ENCODE results near the gene PFKM.

The PFKM gene

DNA sequence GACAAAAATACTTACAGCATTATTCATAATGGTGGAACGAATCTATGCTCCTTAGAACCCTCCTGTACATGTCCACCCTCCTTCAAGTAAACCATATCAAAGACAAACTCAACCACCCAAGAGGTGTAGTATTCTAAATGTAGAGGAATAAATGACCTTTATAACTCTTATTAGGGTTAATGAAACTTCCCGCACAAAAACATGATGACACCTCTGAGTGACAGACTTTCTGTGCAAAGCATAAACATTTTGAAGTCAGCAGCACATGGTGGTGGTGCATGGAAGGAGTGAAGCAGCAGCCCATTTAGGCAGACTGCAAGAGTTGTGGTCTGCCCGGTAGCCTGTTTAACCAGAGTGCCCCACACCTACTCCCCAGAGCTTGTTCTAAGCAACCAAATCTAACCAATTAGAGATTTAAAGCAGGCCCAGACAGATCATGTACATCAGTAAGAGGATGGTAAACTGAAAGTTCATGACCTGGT lies 38.8 kb downstream of the PFKM start:
- no peak for DNase-seq

DNA sequence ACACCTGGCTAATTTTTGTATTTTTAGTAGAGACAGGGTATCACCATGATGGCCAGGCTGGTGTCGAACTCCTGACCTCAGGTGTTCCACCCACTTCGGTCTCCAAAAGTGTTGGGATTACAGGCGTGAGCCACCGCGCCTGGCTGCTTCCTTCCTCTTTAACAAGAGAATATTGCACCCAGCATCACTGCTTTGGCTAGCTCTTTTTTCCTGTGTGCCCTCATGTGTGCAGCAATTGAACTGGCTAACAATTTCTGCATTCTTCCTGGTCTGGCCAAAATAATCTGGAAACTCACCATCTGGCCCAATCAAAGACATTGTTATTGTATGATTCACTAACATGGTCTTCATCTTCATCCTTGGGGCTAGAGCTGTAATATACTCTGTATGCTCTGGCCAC lies 40.9 kb downstream of the PFKM start:
- DNase-seq = no peak

DNA sequence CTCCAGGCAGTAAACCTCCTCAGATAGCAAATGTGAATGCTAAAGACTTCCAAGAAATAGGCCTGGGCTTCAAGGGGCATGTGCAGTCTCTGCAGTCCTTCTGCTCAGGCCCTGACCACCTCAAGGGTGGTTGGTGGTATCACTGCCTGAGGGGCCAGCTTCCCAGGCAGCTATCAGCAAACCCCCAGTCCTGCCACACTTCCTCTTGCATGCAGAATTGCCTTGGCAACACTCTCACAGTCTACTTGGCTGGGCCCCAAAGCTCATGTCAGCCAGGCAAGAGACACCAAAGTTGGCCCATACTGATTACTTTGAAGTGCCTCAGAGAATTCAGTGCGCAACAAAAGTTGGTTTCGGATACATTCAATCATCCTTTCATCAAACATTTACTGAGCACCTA lies 41.6 kb downstream of the PFKM start:
- peak; percentile 19 for DNase-seq

DNA sequence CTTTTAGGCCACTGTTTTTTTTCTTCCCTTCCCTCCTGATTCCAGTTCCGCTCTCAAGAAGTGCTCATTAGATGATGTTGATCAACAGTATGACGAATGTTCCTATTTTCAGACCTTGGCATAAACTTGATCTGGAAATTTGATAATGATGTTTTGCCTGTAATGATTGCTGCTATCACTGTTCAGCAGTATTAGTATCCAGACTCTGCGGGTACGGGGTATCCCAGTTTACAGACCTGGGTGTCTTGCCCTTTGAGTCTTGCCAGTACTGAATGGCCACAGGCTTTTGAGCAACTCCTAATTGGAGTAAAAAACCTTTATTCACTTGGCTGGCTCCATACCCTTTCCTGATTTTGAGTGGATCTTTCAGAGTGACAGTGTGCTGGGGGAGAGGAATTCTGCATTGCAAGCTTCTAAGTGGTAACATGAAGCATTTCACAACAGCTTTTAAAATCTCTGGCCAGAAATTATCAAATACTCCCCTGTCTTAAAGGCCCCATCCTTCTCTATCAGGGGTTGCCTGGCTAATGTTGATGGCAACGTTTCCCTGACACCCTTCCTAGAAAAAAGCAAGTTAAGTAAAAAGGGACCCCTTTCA lies 44.1 kb downstream of the PFKM start:
- DNase-seq = no peak

DNA sequence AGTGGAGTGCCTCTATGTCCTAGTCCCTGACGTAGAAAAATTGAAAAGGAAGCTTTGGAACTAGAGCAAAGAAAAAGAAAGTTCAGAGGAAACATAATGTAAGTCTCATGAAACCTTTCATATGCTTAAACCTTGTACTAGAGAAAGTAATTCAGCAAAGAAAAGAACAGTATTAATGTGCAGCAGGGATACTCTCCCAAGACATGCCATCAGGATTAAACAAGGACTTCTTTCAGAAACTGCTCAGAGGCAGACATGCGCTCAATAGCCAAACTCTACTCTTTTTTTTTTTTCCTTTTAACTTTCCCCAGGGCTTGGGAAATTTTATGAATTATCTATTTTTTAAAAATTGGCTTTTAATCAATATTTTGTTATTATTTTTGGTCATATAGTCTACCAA lies 45.3 kb downstream of the PFKM start:
- DNase-seq = no peak

DNA sequence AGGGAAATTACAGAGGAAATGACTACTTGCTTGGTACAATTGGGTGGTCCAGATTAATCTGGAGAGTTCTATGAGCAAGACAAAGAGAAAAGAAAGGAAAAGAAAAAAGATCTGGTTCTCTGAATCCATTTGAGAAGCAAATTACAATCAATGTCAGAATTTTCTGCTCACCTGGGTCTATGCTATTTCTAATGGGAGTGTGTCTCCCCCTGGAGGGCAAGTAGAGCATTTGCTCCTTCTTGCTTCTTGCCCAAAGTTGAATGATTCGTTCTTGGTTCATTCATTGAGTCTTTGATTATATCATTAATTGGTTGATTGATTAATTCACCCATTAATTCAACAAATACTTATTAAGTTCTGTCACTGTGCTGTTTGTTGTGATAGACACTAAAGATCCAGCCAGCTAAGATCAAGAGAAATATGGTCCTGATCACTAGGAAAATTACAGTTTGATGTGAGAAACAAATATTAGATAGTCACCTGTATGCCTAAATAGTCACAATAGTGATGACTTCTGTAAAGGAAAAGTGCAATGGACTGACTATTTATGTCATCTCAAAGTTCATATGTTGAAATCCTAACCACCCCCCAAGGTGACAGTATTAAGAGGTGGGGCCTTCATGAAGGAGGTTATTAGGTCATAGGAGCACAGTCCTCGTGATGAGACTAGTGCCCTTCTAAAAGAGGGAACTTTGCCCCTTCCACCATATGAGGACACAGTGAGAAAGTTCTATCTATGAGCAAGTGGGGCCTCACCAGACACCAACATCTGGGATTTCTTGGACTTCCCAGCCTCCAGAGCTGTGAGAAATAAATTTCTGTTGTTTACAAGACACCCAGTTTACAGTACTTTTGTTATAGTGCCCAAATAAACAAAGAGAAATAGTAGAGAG lies 46.2 kb downstream of the PFKM start:
- peak; percentile 24 for DNase-seq

DNA sequence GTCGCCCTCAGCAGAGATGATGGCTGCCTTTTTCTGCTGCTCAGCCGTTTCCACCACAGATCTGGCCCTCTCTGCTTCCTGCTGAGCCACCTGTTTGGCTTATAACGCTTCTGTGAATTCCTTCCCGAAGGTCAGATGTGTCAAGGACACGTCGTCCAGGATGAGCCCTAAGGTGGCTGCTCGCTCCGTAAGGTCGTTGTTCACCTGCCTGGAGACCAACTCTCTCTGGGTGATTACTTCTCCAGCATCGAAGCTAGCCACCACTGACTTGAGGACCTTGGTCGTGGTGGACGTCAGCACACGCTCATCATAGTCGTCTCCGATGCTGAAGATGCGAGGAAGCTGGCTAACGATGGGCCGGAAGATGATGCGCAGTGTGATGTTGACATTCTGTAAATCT lies 49.8 kb downstream of the PFKM start:
- DNase-seq = no peak

DNA sequence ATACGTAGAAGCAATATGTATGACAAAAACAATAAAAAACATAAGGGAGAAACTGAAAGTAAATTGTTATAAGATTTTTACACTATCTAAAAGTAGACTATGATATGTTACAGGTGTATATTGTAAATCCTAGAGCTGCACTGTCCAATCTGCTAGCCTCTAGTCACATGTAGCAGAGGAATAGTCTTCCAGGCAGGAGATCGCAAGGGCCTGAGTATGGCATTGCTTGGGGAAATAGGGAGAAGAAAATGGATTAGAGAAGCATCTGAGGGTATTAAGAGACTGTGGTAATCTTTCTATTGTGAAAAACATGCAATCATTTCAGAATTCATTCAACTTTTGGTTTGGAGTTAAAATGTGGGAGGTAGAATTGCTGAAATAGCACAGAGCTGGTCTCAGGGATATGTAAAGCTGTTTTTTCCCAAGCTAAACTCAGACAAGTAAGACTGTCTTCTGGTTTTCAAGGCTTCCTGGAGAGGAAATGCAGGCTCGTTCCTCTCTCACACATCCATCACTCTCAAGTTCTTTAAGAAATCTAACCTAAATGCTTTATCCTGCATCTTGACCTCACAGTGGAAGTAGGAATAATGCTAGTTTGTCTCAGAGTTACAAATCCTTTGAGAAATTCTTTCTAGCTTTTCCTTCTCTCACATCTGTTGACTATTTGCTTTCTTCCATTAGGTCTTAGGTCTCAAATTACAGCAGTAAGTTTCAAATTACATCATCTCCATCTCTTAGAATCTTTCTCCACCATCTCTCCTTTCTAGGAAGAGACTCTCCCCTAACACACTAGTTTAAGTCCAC lies 56.7 kb downstream of the PFKM start:
- DNase-seq = no peak

DNA sequence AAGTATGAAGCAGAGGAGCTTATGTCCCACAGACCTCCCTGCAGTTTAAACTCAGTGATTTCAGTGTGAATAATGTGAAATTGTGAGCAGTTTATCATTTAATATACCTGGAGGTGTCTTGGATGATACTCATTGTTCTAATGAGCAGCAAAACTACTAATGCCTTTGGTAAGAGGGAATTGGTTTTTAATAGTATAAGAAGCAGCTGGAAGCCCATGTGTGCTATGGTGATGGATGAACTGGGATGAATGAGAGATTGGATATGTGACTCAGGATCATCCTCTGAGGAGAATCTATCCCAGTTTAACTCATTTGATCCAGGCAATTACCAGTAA lies 57.2 kb downstream of the PFKM start:
- no peak for DNase-seq

DNA sequence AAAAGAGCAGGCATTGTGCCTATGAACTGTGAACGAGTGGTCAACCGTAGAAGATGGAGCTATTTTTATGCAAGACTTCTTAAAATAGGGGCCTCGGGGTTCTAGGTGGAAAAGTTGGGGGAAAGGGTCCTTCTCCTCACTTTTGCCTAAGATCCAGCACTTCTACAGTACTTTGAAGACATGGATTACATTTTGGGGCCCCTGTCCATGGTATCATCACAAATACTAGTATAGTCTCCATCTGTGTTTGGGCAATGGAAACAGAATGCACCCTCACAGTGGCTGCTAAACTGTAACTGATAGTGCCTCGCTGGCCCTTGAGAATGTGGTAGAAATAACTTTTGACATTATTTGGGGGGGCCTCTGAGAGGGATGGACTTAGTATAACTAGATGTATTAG lies 58.8 kb downstream of the PFKM start:
- no peak for DNase-seq

DNA sequence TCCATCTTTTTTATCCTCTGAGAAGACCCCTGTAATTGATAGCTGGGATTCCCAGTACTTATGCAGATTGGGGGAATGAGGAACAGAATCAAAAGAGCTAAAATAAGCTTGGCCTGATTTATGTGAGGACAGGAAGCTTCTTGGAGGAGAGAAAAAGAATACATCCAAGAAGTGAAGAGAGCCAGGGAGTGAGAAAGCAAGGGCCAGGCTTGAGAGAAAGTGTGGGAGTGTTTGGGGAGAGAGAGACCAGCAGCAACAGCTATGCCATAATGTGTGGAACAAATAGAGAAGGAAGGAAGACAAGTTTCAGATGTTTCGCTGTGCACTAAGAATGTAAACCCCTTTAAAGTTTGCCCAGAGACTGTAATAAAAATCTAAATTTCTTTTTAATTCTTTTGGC lies 60.3 kb downstream of the PFKM start:
- DNase-seq = no peak

DNA sequence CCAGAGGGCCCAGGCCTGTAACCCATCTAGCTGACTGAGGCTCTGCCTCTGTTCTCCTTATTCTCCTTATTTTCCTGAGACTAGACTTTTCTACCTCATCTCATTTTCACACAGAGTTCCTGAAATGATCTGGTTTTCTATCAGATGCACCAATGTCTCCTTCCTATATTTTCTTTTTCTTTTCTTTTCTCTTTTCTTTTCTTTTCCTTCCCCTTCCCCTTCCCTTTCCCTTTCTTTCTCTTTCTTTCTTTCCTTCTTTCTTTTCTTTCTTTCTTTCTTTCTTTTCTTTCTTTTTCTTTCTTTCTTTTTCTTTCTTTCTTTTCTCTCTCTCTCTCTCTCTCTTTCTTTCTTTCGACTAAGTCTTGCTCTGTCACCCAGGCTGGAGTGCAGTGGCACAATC lies 61.3 kb downstream of the PFKM start:
- DNase-seq = no peak

DNA sequence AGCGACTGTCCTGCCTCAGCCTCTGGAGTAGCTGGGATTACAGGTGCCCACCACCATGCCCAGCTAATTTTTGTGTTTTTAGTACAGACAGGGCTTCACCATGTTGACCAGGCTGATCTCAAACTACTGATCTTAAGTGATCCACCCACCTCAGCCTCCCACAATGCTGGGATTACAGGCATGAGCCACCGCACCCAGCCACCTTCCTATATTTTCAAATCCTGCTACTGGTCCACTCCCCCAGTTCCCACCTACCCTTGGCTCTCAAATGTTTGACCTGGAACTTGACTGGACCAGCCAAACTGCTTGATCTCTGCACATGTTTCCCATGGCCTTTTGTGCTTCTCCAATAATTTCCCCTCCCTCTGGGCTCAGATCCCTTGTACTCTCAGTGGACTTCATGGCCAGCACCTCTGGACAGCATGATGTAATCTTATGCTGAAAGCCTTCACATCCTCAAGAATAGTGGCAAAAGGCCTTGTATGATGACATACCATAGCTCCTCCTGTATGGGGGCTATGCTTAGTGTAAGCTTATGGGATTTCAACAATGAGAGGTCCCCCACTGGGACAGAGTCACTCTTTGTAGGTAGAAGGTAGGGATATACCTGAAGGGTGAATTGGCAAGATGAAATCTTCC lies 61.8 kb downstream of the PFKM start:
- DNase-seq = no peak

DNA sequence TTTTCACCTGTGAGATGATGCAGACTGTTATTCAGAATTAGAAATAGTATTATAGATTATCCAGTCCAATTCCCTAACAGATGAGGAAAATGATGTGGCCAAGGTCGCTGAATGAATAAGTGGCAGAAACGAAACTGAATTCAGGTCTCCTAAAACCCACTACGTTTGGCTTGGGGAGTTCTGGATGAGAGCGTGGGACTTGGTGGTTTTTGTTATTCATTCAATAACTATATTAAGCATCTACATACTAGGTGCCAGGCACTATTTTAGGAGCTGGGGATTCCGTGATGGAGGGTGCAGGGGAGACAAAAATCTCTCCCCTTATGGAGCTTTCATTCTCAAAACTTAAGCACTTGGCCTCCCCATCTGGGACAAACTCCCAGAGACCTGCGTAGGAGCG lies 63.5 kb downstream of the PFKM start:
- DNase-seq = no peak

DNA sequence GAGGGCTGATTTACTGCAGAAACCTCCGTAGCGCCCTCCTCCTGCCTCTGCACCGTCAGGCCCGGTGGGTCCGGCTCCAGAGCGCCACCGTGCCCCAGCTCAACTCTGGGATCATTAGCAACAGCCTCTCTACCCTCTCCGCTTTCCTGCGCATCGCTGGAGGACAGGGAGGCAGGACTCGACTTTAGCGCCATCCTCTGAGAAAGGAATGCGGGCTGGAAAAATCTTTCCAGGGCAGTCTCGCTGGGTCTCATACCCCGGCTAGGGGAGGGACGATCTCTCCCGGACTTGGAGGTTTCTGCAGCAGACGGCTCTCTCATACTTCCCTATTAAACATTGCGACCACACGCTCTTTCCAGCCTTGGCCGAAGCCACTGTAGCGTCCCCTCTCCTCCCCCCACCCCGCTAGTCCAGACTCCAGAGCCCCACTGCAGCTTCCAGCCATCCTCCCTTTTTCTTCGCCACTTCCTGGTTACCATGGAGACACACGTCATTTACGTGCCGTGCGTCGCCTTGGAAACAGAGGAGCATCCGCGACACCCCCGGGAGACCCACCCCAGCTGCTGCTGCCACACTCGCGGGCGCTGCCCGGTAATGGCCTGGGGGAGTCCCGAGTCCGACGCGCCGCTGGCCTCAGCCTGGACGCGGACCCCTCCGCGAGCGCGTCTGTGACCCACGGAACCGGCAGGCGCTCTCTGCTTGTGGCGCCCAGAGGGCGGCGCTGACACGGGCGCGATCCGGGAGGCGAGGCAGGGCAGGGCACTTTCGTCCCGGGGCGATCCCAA lies 64.1 kb downstream of the PFKM start, which contains the start of gene CCDC184:
Gene CCDC184 (plus strand): TSS at position 554 of the 785 bp plus-strand sequence. CDS start 479 bp downstream, outside the sequence.
- DNase-seq = peak; percentile 61

DNA sequence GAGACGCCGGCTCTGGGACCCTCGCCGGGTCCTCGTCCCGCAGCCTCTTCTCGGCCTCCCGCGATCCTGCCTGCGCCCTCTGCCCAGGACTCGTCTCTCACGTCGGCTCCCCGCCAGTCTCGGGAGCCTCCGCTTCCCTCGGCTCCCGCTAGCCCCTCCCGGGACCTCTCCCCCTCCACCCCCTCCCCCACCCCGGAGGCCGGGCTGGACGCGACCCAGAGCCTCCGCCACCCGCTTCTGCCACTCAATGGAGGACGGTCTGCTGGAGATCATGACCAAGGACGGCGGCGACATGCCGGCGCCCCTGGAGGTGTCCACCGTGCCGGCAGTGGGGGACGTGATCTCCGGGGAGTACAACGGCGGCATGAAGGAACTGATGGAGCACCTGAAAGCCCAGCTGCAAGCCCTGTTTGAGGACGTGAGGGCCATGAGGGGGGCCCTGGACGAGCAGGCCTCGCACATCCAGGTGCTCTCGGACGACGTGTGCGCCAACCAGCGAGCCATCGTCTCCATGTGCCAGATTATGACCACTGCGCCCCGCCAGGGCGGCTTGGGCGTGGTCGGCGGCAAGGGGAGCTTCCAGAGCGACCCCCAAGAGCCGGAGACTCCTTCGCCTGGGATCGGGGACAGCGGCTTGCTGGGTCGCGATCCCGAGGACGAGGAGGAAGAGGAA lies 64.8 kb downstream of the PFKM start:
- DNase-seq = no peak

DNA sequence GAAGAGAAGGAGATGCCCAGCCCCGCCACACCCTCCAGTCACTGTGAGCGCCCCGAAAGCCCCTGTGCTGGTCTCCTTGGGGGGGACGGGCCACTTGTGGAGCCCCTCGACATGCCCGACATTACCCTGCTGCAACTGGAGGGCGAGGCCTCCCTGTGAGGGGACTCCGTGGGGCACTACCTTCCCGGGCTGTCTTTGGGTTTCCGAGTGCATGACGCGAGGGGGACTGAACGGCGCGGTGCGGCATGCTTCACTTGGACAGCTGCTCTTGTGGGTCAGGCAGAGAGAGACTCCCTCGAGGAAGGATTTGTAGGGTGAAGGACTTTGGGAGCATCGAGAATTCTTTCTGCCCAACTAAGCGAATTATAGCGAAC lies 65.4 kb downstream of the PFKM start:
- no peak for DNase-seq

DNA sequence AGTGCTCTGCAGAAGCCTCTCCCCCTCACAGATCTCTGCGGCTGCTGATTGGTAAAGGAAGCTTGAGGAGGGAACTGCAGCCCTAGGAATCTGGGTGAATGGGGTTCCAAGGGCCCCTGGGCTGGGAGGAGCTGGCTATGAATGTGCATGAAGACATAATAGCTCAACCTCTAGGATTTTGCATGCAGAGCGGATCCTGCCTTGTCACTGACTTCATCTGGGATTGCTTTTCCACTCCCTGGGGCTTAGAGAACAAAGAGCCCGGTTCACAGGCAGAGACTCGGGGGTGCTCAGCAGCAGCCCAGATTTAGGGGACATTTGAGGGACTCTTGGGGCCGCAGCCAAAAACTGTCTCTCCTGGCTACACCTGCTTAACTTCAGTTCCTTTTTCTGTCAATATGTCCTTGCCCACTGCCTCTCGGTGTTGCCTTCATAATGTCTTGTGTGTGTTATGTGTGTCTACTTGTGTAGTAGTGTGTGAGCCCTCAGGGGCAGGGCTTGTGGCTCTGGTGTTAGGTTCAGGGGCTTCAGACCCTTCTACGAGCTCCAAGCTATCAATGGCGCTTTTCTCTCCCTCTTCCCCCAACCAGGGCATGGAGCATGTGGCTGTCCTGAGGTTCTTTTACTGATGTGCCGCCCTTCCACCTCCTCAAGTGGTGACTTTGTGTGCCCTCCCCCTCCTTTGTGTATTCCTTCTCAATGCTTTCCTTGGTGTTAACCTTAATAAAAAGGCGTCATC lies 66.2 kb downstream of the PFKM start:
- DNase-seq = no peak

DNA sequence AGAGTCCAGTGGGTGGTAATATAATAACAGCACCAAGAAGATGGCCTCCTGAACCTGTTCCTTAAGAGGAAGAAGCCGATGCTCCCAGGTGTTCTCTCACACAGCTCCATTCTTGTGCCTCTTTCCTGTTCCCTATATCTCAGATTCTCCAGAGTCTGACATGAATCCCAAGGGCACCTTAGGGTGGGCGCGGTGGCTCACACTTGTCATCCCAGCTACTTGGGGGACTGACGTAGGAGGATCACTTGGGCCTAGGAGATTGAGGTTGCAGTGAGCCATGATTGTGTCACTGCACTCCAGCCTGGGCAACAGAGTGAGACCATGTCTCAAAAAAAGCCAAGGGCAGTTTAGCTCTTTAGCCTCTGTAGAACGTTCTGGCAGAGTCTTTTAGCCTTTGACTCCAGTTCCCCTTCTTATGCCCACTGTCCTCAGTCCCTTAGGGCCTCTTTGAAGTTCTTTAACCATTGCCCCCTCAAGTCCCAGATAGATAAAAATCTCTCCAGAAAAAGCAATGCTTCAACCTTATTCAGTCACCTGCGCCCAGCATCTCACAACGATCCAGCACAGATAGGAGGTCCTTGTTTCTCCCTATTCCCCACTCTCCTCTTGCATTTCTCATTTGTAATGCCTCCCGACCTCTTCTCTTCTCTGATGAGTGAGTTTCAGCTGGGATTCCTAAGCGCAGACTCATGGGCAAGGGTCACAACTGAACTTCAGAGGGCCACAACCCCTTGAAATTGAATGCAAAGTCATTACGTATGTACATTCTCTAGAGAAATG lies 68.9 kb downstream of the PFKM start:
- DNase-seq = no peak
